HTR-8/SVneo (cell line): ENCODE data around the gene LPIN2.
"Not testable (repeated sequence)": the region's sequence is repeated elsewhere in the genome, so short reads cannot be mapped to it uniquely, and the experiment has no call there.

ENCODE experiments used
- DNase-seq: peaks from one replicate; pipeline ENCODE4 v3.0.0; 2011; ENCODE audit warnings: low spot score, mixed read lengths; ENCODE audit not compliant: insufficient read length
- FAIRE-seq: peaks from 2 replicates; lab custom pipeline; 2011; peaks lifted over from hg19 to GRCh38; lab: Jason Lieb, UNC

The LPIN2 gene

GRCh38 chr18:3044931-3045698 is 32.2 kb upstream of the LPIN2 start:
- DNase-seq (no peak), FAIRE-seq (no peak)

GRCh38 chr18:3042379-3042778 is 29.4 kb upstream of the LPIN2 start:
- FAIRE-seq (no peak), DNase-seq (no peak)

GRCh38 chr18:3041843-3042242 is 28.9 kb upstream of the LPIN2 start:
- FAIRE-seq = no peak

GRCh38 chr18:3040881-3041280 is 27.9 kb upstream of the LPIN2 start:
- no peak for DNase-seq
- no peak for FAIRE-seq

More at GRCh38 chr18:3041843-3042242, 28.9 kb upstream of the LPIN2 start:
- no peak for DNase-seq

GRCh38 chr18:3040173-3040572 is 27.2 kb upstream of the LPIN2 start:
- DNase-seq (no peak), FAIRE-seq (no peak)

- FAIRE-seq (no peak), DNase-seq (peak; percentile 57)
These were observed 24.5 kb upstream of the LPIN2 start for GRCh38 chr18:3037423-3037915.

- FAIRE-seq = no peak
- DNase-seq = no peak
These were observed 23.2 kb upstream of the LPIN2 start for GRCh38 chr18:3036108-3036507.

GRCh38 chr18:3035635-3036034 is 22.7 kb upstream of the LPIN2 start:
- no peak for FAIRE-seq
- no peak for DNase-seq

- DNase-seq (no peak), FAIRE-seq (no peak)
These were observed 19.8 kb upstream of the LPIN2 start for GRCh38 chr18:3032721-3033120.

- DNase-seq = no peak
- FAIRE-seq = no peak
These were observed 16.4 kb upstream of the LPIN2 start for GRCh38 chr18:3029215-3029952.

- FAIRE-seq, DNase-seq: not testable (repeated sequence)
These were observed 15.2 kb upstream of the LPIN2 start for GRCh38 chr18:3028115-3028514.

GRCh38 chr18:3027370-3027891 is 14.5 kb upstream of the LPIN2 start:
- DNase-seq (no peak), FAIRE-seq (no peak)

- no peak for FAIRE-seq
These were observed 12.6 kb upstream of the LPIN2 start for GRCh38 chr18:3025544-3025943.

GRCh38 chr18:3023603-3024002 is 10.7 kb upstream of the LPIN2 start:
- FAIRE-seq, DNase-seq: not testable (repeated sequence)

More at GRCh38 chr18:3025544-3025943, 12.6 kb upstream of the LPIN2 start:
- DNase-seq = no peak

GRCh38 chr18:3016585-3017297 is 3.8 kb upstream of the LPIN2 start:
- FAIRE-seq (no peak), DNase-seq (no peak)

- no peak for DNase-seq
- no peak for FAIRE-seq
These were observed 2.9 kb upstream of the LPIN2 start for GRCh38 chr18:3015851-3016250.

- FAIRE-seq (no peak), DNase-seq (peak; percentile 71)
These were observed 2.3 kb upstream of the LPIN2 start for GRCh38 chr18:3015204-3015592.

- no peak for DNase-seq
- no peak for FAIRE-seq
These were observed 1.7 kb upstream of the LPIN2 start for GRCh38 chr18:3014503-3015203.

- FAIRE-seq = no peak
- DNase-seq = peak; percentile 17
These were observed 564 bp downstream of the LPIN2 start for GRCh38 chr18:3012136-3013023.
